Kidney tubule cell (primary cell): Measurements from ENCODE around the gene IPP.
"Not testable (repeated sequence)": the region's sequence is repeated elsewhere in the genome, so short reads cannot be mapped to it uniquely, and the experiment has no call there.

Experiments used
- DNase-seq: peaks from one replicate; pipeline ENCODE4 v3.0.0-alpha.2; 2018; ENCODE audit warnings: low spot score

IPP gene

DNA sequence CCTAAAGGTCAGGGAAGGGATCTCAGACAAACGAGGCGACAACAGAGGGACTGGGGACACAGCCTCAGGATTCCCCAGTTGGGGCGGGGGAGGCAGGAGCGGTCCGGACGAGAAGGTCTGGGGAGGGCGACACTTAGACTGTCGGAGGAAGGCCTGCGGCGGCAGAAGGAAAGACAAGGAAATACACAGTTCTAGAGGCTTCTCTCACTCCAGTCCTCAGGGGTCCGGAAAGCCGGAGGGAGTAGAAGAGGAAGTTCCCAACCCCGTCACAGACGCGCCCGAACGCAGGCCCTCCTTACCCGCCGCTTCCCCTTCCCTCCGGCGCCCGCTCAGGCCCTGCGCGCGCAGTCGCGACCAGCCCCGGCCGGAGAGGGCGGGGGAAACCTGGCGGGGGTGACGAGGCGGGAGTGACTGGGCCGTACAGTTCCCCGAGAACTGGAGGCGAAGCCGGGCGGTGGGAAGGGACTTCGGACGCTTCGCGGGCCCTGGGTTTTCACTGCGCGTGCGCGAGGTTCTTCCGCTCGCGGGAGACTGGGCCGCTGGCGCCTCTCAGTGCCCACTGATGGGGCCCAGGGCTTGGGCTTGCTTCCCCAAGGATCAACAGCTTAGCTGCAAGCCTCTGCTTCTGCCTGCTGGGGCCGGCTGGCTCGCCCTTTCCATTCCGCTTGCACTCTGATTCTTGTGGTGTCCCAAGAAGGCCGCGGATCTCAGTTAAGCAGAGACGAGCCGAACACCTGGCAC lies at the start of gene IPP:
Gene IPP (minus strand): TSS at position 356 of the 741 bp plus-strand sequence. CDS start 4,242 bp downstream, outside the sequence.
- peak; percentile 98 for DNase-seq

DNA sequence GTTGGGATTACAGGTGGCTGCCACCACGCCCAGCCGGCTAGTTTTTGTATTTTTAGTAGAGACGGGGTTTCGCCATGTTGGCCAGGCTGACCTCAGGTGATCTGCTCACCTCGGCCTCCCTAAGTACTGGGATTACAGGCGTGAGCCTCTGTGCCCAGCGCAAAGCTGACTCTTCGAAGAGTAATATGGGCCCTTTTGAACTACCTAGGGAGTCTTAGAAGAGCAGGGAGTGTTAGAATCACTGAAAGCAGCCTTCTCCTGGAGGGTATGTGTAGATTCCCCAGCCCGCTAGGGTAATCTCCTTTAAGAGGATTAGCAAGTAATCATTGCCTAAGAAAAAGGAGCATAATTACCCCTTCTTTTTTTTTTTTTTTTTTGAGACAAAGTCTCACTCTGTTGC lies 46.5 kb upstream of the IPP start:
- DNase-seq: no peak

DNA sequence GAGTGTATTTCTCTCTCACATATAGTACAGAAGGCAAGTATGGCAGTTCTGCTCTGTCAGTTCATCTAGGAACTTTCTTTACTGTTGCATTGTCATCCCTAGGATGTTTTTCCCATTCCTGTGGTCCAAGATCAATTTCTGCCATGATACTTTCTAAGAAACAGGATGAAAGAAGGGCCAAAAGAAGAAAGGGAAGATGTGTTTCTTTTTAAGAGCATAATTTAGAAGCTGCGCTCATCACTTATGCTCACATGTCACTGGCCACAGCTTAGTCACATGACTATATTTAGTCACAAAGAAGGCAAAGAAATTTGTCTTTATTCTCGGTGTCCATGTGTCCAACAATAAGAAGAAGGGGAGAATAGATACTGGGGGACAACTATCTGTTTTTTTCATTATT lies 45.9 kb upstream of the IPP start:
- DNase-seq: no peak

DNA sequence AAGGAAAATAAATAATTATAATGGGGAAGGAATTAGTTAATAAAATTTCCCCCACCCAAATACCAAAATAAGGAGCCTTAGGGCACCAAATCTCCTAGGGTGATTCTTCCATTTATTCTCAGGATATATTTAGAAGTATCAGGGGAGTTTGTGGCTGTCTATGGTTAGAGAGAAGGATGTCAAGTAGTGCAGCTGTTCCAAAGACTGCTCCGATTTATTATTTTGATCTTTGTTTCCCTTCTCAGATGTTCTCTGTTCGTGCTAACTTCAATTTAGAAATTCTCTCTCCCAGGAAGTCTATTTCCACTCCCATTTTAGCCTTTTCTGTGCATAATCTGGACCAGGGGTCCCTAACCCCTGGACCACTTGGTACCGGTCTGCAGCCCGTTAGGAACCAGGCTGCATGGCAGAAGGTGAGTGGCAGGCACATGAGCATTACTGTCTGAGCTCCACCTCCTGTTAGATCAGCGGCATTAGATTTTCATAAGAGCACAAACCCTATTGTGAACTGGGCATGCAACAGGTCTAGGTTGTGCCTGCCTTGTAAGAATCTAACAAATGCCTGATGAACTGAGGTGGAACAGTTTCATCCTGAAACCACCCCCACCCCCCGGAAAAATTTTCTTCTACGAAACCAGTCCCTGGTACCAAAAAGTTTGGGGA lies 43.6 kb upstream of the IPP start:
- DNase-seq: peak; percentile 22

DNA sequence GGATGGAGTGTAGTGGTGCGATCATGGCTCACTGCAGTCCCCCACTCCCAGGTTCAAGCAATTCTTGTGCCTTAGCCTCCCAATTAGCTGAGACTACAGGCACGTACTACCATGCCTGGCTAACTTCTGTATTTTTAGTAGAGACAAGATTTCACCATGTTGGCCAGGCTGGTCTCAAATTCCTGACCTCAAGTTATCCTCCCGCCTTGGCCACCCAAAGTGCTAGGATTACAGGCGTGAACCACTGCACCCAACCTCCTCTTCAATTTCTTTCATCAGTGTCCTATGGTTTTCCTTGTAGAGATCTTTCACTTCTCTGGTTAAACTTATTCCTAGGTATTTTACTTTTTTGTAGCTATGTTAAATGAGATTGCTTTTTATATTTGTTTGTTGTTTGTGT lies 42.3 kb upstream of the IPP start:
- DNase-seq: no peak

DNA sequence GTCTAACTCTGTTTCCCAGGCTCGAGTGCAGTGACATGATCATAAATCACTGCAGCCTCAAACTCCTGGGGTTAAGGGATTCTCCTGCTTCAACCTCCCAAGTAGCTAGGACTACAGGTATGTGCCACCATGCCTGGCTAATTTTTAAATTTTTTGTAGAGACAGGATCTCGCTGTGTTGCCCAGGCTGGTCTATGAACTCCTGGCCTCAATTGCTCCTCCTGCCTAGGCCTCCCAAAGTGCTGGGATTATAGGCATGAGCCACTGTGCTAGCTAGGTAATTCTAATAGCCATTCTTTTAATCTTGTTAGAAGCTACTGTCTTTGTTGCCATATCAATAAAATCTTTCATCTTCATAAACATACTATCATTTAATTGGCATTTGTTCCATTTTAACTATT lies 39.1 kb upstream of the IPP start:
- no peak for DNase-seq

DNA sequence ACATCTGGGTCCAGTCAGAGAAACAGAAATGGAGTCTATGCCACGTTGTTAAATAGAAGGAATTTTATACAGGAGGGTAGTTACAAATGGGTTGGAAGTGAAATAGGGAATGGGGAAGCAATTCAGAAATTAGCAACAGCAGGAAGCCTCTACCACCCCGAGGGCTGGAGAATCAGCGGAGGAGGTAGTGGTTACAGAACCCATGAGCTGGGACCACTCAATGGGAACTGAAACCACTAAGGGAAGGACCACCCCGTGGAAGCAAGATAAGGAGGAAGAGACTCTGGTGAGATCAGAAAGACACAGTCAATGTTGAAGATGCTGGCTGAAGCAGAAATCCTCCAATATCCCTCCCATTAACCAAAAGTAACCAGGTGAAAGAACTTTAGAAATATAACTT lies 37.5 kb upstream of the IPP start:
- no peak for DNase-seq

DNA sequence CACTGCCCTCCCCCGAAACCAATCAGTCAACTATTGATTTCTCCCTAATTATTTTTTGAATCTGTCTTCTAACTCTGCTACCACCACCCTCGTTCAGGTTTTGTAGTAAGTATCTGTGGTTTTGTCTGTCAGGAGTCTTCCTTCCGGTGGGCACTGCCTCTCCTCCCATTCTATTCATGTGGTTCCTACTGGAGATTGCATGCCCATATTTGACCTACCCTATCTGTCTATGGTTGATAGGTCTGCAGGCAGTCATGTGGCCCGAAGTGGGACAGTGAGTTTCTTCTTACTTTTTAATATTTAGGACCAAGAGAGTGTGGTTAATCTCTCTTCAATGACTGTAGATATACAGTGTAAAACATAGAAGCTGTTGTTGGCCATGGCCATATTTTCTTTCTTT lies 35.1 kb upstream of the IPP start:
- DNase-seq: no peak

DNA sequence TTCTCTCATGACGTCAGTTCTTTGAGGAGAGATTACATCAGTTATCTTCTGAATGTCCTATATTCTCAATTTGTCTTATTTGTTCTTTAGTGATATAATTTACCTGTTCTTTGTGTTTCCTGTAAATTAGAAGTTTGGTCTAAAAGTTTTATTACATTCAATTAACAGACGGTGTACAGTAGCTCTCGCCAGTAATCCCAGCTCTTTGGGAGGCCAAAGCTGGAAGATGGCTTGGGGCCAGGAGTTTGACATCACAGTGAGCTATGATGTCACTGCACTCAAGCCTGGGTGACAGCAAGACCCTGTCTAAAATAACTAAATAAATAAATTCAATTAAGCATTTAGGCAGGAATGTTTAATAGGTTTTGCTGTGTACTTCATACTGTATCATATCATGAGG lies 25.3 kb upstream of the IPP start:
- no peak for DNase-seq

DNA sequence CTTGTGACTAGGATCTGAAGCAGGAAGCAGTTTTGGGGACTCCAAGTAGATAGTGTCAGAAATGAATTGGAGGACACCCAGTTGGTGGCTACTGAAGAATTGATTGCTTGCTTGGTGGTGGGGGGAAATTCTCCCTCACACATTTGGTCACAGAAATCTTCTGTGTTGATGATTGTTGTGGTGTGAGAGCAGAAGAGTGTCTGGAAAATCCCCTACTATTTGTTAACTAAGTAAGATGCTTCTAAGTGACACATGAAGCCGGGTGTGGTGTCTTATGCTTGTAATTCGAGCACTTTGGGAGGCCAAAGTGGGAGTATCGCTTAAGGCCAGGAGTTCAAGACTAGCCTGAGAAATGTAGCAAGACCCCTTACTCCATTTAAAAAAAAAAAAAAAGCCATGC lies 22.5 kb upstream of the IPP start:
- no peak for DNase-seq

DNA sequence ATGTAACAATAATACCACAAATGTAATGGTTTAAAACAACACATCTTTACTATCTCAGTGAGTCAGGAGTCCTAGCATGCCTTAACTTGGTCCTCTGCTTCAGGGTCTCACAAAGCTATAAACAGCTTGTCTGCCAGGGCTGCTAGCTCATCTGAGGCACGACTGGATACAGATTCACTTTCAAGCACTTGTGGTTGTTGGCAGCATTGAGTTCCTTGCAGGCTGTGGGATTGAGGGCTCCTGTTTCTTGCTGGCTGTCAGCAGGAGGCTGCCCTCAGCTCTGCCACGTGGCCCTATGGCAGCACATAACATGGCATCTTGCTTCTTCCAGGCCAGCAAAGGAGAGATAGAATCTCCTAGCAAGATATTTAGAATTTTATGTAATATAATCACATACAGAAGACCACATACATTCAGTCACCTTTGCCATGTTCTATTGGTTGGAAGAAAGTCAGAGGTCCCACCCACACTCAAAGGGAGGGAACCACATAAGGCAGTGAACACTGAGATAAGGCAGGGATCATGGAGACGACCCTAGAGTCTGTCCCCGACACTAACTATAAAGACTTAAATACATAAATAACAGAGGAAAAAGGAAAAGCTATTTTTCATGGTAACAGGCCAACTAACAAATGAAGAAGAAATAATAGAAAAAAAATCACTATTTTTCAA lies 18.9 kb upstream of the IPP start:
- DNase-seq: no peak

DNA sequence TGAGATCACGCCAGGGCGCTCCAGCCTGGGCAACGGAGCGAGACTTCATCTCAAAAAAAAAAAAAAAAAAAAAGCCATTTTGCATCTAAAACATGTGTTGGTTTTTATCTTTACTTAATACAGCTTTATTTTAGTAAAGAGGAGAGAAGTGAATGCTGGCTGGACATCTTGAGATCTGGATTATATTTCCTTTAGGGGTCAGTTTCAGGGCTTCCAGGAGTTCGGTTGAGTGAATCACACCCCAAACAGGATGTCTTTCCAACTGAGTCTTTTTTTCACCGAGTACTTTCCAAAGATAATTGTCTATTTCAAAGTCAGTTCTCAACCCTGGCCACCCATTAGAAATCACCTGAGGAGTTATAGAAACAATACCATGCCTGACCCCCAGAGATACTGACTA lies 16.6 kb upstream of the IPP start:
- DNase-seq: peak; percentile 16

DNA sequence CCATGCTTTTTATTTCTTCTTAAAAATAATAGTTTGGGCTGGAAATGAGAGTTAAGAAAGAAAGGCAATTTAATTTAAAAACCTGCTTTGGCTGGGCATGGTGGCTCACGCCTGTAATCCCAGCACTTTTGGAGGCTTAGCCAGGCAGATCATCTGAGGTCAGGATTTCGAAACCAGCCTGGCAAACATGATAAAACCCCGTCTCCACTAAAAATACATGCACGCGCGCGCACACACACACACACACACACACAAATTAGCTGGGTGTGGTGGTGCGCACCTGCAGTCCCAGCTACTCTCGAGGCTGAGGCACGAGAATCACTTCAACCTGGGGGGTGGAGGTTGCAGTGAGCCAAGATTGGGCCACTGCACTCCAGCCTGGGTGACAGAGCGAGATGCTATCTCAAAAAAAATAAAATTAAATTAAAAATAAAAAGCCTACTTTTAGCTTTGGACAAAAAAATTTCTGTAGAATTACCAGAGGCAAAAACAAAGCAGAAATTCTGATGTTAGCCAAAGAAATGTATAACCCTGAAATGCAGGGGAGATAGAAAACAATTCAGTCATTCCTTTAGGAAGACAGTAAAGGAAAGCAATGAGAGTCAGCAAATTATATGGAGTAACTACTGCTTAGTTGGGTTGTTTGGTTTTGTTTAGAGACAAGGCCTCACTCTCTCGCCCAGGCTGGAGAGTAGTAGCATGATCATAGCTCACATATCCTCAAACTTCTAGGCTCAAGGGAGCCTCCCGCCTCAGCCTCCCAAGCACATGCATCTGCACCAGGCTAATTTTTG lies 15.7 kb upstream of the IPP start:
- DNase-seq: no peak

DNA sequence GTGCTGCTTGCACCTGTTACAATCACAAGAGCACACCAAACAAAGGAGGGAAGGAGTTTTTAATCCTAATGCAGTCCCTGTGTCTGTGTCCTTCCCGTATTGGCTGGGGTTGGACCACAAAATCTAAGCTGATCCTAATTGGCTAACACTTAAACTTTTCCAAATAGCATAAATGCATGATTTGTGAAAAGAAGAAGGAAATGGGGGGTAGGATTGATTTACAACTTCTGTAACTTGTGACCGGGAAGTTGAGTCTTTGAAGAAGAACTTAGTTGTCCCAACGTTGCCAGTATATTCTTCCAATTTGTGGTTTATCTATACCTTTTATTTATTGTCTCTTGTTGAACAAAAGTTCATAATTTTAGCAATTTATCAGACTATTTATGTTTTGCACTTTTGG lies 11.8 kb upstream of the IPP start:
- DNase-seq: no peak

DNA sequence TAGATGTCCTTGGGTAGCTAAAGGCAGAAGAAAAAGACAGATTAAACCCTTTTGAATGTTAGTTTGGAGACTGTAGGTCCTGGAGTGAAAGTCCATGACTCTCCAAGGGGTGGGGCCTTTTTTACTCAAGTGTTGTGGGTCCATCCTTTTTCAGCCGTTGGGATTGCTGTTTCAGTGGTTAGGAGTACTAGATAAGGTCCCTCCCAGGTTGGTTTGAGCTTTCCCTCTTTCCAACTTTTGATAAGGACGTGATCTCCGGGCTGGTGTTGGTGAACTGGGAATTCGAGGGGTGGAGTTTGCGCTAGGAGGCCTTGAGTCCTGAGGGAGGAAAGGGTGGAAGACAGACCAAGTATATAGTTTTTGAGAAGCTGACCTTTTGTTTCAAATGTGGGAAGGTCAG lies 5.2 kb upstream of the IPP start:
- no peak for DNase-seq

DNA sequence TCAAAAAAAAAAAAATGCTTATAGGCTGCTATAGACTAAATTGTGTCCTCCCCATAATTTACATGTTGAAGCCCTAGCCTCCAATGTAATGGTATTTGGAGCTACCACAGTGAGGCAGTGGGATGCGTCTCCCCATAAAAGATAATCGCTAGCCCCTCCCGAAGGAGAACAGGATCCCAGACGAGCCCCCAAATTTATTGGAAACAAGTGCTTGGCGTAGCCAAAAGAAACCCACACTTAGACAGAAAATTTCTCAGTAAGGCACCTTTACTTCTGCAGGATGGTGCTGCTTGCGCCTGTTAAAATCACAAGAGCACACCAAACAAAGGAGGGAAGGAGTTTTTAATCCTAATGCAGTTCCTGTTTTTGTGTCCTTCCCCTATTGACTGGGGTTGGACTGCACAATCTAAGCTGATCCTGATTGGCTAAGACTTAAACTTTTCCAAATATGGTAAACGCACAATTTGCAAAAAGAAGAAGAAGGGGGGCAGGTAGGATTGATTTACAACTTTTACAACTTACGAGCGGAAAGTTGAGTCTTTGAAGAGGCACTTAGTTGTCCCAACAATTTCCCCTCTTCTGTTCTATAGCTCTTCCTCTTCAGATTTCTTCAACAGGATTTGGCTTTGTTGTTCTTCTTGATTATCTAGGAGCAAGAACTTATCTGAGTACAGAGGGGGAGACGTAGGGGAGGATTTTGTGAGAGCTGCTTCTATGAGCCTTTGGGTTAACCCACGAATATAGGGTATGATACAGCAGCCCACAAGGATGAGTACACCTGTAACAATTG lies 3.0 kb upstream of the IPP start:
- DNase-seq: no peak

DNA sequence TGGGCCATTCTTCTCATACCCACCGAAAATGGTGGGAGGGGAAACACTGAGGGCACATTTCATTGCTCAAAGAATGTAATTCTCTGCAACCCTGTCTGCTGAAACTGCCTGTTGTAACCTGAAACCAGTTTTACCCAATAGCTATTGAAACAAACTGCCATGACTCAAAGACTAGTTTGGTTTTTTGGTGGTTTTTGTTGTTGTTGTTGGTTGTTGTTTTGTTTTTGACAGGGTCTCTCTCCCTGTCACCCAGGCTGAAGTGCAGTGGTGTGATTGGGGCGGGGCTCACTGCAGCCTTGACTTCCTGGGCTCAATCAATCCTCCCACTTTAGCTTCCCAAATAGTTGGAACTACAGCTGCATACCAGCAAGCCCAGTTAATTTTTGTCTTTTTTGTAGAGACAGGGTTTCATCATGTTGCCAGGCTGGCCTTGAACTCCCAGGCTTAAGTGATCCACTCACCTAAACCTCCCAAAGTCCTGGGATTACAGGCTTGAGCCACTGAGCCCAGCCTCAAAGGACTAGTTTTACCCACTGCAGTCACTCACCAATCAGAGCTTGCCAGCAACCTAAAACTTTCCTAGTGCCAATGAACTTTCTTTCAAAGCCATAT lies 2.1 kb upstream of the IPP start:
- DNase-seq: no peak

DNA sequence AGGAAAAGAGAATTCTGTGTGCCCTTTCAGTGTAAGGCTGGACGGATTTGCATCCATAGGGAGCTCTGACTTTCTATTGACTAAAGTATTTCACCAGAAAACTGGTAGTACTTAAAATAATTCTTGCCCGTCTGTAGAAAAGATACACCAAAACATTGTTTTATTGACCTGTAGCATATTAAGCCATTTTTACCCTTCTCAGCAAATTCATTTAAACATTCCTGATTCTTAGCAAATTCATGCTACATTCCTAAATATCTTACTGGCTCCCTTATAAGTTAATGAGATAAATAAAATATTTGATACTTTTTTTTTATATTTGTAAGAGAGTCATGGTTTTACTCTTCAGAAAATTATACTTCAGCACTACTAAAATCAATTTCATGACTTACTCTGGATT lies 1.6 kb upstream of the IPP start:
- no peak for DNase-seq

DNA sequence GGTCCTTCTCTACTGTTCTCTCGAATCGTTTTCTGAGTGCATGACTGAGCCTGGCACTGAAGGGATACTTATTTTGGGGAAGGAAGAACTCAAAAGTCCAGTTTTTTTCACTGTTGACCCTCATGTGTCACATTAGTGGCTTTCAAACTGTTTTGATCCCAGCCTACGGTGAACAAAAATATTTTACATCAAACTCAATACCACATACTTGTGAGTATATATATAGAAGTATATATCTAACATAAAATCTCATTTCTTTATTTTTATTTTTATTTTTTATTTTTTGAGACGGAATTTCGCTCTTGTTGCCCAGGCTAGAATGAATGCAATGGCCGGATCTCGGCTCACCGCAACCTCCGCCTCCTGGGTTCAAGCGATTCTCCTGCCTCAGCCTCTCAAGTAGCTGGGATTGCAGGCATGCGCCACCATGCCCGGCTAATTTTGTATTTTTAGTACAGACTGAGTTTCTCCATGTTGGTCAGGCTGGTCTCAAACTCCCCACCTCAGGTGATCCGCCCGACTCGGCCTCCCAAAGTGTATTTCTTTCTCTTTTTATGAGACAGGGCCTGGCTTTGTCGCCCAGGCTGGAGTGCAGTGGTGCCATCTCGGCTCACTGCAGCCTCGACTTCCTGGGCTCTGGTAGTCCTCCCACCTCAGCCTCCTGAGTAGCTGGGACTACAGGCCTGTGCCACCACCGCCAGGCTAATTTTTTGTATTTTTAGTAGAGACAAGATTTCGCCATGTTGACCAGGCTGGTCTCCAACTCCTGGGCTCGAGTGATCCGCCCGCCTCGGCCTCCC lies 786 bp upstream of the IPP start:
- not testable (repeated sequence) for DNase-seq

DNA sequence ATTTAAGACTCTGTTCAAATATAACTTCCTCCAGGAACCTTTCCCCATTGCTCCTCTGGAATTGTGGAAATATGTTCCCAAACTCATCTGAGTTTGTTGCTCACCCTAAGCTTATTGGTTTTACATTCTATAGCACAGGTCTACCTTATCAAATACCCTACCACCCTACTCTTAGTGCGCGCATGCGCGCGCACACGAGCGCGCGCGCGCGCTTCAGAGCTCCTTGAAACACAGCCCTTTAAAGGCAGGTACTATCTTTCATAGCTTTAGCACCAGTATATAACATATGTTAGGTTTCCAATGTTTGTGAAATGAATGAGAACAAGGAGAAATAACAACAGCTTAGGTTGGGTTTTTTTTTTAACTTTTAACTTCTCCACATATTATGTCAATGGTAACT lies 3.5 kb downstream of the IPP start:
- DNase-seq: no peak
